ENCODE data around the gene GNAI3.

The GNAI3 gene

GRCh38 chr1:109527098-109527811, 21.2 kb upstream of the GNAI3 start:
- no peak for DNase-seq

GRCh38 chr1:109527846-109528695, 20.3 kb upstream of the GNAI3 start:
- peak; percentile 25 for DNase-seq

- no peak for DNase-seq
These were observed 19.7 kb upstream of the GNAI3 start for GRCh38 chr1:109528712-109529111.

- DNase-seq: peak; percentile 87
These were observed 18.4 kb upstream of the GNAI3 start for GRCh38 chr1:109529881-109530456.

- peak; percentile 95 for DNase-seq
These were observed 17.8 kb upstream of the GNAI3 start for GRCh38 chr1:109530457-109531087.

- no peak for DNase-seq
These were observed 17.0 kb upstream of the GNAI3 start for GRCh38 chr1:109531380-109531779.

GRCh38 chr1:109531826-109532364, 16.5 kb upstream of the GNAI3 start:
- DNase-seq: no peak

GRCh38 chr1:109532365-109533136, 15.9 kb upstream of the GNAI3 start:
- DNase-seq: peak; percentile 69

GRCh38 chr1:109534307-109534858, 14.0 kb upstream of the GNAI3 start:
- no peak for DNase-seq

GRCh38 chr1:109535481-109535880, 12.9 kb upstream of the GNAI3 start:
- no peak for DNase-seq

- DNase-seq: no peak
These were observed 12.4 kb upstream of the GNAI3 start for GRCh38 chr1:109535971-109536491.

GRCh38 chr1:109537450-109538178, 10.8 kb upstream of the GNAI3 start:
- no peak for DNase-seq

GRCh38 chr1:109538827-109539555, 9.4 kb upstream of the GNAI3 start:
- no peak for DNase-seq

- DNase-seq: no peak
These were observed 8.7 kb upstream of the GNAI3 start, which contains the start of gene GPR61 for GRCh38 chr1:109539676-109540075. GPR61 (plus strand) TSS chr1:109539872; CDS start chr1:109543023, 3,151 bp downstream.

GRCh38 chr1:109541102-109541501, 7.3 kb upstream of the GNAI3 start:
- no peak for DNase-seq

GRCh38 chr1:109542657-109543056, 5.8 kb upstream of the GNAI3 start:
- DNase-seq: no peak

GRCh38 chr1:109543283-109543987, 5.0 kb upstream of the GNAI3 start:
- DNase-seq: no peak

- DNase-seq: no peak
These were observed 4.3 kb upstream of the GNAI3 start for GRCh38 chr1:109543988-109544735.

Data from NCI-H2171 (cell line).